Measurements from ENCODE around the gene CFL1.

The CFL1 gene

GRCh38 chr11:65857853-65858680 lies at the start of gene CFL1:
CFL1 (minus strand) TSS chr11:65858180; CDS start chr11:65858099, 81 bp downstream.
- H3K4me3 ChIP-seq (replicated peaks in 1 of 2; ENCODE audit: low read depth in 2 of 2, low read length in 2 of 2): peak within 1 kb of the TSS; percentile 95 to 99
- no peak for TF ChIP-seq CTCF (IDR thresholded peaks at IDR 0.05; ENCODE audit: low read depth, low read length)
- peak; percentile 98 to 99 for DNase-seq (ENCODE audit: low read depth in 2 of 2)

GRCh38 chr11:65906602-65907001 lies 48.6 kb upstream of the CFL1 start:
- no peak overlapping the region for H3K4me3 ChIP-seq (replicated peaks in 1 of 2; ENCODE audit: low read depth in 2 of 2, low read length in 2 of 2)
- TF ChIP-seq CTCF (IDR thresholded peaks at IDR 0.05; ENCODE audit: low read depth, low read length): no peak
- DNase-seq (ENCODE audit: low read depth in 2 of 2): peak in 1 of 2 donors; percentile 23

- DNase-seq (ENCODE audit: low read depth in 2 of 2): no peak
- no peak overlapping the region for H3K4me3 ChIP-seq (replicated peaks in 1 of 2; ENCODE audit: low read depth in 2 of 2, low read length in 2 of 2)
- no peak for TF ChIP-seq CTCF (IDR thresholded peaks at IDR 0.05; ENCODE audit: low read depth, low read length)
These were observed 45.7 kb upstream of the CFL1 start for GRCh38 chr11:65903715-65904114.

- peak; percentile 69 to 92 for DNase-seq (ENCODE audit: low read depth in 2 of 2)
- TF ChIP-seq CTCF (IDR thresholded peaks at IDR 0.05; ENCODE audit: low read depth, low read length): no peak
- no peak overlapping the region for H3K4me3 ChIP-seq (replicated peaks in 1 of 2; ENCODE audit: low read depth in 2 of 2, low read length in 2 of 2)
These were observed 45.1 kb upstream of the CFL1 start for GRCh38 chr11:65903068-65903481.

- no peak overlapping the region for H3K4me3 ChIP-seq (replicated peaks in 1 of 2; ENCODE audit: low read depth in 2 of 2, low read length in 2 of 2)
- no peak for TF ChIP-seq CTCF (IDR thresholded peaks at IDR 0.05; ENCODE audit: low read depth, low read length)
- no peak for DNase-seq (ENCODE audit: low read depth in 2 of 2)
These were observed 42.9 kb upstream of the CFL1 start for GRCh38 chr11:65900899-65901180.

GRCh38 chr11:65900125-65900898 lies 42.3 kb upstream of the CFL1 start, which contains the start of gene FOSL1:
FOSL1 (minus strand) TSS chr11:65900388; CDS start chr11:65900339, 49 bp downstream.
- DNase-seq (ENCODE audit: low read depth in 2 of 2): peak; percentile 97 to 98
- TF ChIP-seq CTCF (IDR thresholded peaks at IDR 0.05; ENCODE audit: low read depth, low read length): no peak
- peak within 1 kb of the TSS; percentile 76 to 98 for H3K4me3 ChIP-seq (replicated peaks in 1 of 2; ENCODE audit: low read depth in 2 of 2, low read length in 2 of 2)

Measured in cardiac fibroblast (primary cell).